Stimulated activated CD8-positive, alpha-beta memory T cell treated with anti-CD3 and anti-CD28 coated beads, Interleukin-15, amount 100 ng/mL, for 1 hour (primary cell): ENCODE data around the gene PRRG2.
"Not testable (repeated sequence)": the region's sequence is repeated elsewhere in the genome, so short reads cannot be mapped to it uniquely, and the experiment has no call there.

Source experiments
- DNase-seq: peaks from one replicate; pipeline ENCODE4 v3.0.0-alpha.2; 2020; ENCODE audit warnings: low read depth

Gene PRRG2

DNA sequence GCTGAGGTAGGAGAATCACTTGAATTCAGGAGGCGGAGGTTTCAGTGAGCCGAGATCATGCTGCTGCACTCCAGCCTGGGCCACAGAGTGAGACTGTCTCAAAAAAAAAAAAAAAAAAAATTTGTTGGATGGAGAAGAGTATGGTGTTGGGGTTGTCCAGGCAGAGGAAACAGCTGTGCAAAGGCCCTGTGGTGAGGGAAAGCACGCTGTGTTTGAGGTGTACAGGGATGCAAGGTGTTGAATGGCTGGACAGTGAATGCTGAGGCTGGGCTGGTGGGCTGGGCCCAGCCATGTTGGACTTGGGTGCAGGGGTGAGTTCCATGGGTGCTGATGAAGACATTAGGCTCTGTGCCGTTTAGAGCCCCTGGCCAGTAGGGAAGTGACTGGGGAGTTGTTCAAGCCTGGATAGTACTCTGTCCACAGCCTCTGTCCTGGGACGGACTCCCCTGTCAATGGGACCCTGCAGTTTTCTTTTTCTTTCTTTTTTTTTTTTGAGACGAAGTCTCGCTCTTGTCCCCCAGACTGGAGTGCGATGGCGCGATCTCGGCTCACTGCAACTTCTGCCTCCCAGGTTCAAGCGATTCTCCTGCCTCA, 28.5 kb downstream of the PRRG2 start:
- DNase-seq = no peak

DNA sequence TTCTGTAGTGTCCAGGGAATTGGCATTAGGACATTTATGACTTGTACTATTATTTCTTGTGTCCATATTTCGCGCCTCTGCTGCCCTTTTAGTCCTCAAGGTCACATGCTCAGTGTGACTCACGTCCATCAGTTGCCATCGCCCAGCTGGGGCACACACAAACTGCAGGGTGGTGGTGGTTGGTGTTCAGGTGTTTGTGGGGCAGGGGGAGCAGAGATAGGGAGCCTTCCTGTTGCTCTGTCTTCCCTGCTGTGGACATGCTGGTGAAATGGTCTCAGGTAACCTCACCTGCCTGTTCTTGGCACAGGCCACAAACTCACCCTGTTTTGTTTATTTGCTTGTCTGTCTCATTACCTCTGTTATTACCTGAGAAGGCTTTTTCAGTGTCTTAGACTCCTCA, 32.3 kb downstream of the PRRG2 start:
- no peak for DNase-seq

DNA sequence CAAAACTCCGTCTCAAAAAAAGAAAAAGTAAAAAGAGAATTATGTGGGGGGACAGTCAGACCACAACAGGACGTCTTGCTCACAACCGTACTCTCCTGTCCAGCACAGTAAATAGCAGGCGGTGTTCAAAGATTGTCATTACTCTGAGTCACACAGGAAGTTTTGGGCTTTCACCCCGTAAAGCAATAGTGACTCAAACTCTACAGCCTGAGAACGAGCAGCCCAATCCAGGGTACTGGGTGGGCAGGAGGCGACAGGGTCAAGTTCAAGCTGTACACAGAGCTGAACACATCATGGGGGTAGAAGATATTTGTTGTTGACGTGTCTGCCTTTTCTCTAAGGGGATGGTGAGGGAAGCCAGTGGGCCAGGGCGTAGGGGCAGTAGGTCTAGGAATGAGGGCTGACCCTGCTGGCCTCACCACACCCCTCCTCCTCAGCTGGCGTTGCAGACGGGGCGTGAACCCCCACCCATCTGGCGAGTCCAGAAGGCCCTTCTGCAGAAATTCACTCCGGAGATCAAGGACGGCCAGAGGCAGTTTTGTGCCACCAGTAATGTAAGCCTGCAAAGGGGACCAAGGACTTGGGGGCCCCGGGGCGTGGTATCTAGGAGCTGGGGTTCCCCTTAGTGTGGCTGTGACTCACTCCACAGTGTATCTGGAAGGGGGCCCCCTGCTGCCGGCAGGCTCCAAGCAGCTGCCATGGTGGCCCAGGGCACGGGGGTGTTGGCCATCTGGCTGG, 33.1 kb downstream of the PRRG2 start:
- DNase-seq = no peak

DNA sequence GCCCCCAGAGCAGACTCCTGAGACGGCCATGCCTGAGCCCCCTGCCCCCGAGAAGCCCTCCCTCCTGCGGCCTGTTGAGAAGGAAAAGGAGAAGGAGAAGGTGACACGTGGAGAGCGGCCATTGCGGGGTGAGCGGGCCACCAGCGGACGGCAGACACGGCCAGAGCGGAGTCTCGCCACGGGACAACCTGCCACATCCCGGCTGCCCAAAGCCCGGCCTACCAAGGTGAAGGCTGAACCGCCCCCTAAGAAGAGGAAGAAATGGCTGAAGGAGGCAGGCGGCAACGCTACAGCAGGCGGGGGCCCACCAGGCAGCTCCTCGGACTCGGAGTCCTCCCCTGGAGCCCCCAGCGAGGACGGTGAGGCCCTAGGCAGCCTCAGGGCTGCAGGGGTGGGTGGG, 34.7 kb downstream of the PRRG2 start:
- no peak for DNase-seq

DNA sequence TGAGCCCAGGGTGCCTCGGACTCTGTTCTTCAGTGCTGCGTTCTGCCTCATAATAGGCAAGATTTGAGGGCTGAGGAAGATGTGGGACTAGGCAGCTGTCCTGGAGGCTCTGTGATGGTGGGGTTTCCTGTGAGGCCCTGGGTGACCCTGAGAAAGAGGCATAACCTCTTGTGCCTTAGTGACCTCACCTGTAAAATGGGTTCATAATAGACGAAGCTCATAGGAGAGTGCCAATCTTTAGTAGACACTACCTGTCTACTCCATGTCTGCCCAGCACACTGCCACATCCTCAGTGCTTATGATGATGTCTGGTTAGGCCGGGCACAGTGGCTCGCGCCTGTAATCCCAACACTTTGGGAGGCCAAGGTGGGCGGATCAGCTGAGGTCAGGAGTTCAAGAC, 35.4 kb downstream of the PRRG2 start:
- no peak for DNase-seq

DNA sequence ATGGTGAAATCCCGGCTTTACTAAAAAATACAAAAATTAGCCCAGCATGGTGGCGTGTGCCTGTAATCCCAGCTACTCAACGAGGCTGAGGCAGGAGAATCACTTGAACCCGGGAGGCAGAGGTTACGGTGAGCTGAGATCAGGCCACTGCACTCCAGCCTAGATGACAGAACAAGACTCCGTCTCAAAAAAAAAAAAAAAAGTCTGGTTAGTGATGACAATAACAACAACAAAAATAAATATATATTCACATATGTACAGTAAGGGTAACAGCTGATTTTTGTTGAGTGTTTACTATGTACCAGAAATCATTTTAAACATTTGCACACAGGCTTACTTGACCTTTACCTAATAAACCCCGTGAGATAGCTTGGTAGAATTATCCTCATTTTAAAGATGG, 35.8 kb downstream of the PRRG2 start:
- no peak for DNase-seq

DNA sequence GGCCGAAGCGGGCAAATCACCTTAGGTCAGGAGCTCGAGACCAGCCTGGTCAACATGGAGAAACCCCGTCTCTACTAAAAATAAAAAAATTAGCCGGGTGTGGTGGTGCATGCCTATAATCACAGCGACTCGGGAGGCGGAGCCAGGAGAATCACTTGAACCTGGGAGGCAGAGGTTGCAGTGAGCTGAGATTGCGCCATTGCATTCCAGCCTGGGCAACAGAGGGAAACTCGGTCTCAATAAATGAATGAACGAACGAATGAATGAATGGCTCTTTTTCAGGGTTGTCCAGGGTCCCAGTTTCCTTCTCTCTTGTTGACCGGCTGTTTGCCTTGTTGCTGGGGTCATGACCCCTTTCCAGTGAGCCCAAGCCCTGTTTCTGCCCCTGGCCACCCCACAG, 36.7 kb downstream of the PRRG2 start:
- DNase-seq = not testable (repeated sequence)

DNA sequence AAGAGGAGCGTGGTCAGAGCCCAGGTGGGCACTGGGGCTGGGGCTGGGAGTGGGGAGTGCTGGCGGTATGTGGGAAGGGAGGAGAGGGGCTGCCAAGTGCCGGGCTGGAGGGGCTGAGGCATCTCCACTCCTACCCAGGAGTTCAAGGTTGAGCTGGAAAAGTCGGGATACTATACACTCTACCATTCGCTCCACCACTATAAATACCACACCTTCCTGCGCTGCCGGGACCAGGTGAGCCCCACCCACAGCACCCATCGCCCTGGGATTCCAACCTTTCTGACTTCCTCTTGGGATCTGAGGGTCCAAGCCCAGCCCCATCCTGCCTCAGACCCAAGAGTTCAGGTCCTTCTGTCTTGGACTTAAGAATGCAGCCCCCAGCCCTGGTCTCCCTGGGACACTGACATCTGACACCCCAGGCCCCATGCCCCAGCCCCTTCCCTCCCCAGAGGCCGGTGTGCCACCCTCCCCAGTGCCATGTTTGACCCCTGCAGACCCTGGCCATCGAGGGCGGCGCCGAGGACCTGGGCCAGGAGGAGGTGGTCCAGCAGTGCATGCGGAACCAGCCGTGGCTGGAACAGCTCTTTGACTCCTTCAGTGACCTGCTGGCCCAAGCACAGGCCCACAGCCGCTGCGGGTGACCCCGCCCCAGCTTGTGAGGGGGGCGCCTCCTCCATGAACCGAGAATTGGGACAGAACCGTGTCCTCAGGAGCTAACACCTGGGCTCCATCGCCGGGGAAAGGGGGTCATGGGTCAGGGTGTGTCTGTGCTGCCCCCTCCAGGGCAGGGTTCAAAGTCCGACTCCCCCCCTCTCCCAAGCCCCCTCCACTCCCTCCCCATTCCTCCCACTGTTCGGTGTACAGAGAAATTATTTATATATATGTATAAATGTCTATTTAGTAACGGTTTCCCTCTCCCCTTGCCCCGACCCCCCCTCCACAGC, 44.1 kb downstream of the PRRG2 start:
- DNase-seq = no peak

DNA sequence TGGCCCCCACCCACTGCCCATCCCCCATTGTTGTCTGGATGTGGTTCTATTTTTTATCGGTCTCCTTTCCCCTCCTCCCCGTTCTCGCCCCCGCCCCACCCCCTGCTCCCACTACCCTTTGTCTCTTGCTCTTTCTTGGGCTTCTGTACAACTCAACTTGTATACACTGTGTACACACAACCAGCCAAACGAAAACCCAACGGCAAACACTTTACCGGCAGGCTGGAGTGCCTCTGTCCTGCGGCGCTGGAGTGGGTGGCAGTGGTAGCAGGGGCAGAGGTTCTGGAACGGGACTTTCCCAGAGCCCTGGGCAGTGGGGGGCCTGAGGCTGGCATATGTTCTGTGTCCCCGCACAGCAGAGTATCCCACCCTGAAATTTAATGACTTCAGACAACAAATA, 45.1 kb downstream of the PRRG2 start:
- DNase-seq = no peak

DNA sequence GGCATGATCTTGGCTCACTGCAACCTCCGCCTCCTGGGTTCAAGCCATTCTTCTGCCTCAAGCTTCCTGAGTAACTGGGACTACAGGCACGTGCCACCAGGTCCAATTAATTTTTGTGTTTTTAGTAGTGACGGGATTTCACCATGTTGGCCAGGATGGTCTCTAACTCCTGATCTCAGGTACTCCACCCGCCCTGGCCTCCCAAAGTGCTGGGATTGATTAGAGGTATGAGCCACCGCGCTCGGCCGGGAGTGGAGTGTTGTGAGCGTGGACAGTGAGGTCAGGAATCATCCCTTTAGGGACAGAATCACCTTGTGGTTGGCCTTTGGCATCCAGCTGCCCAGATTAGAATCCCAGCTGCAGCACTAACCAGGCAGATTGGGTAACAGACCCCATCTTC, 48.5 kb downstream of the PRRG2 start:
- DNase-seq = no peak

DNA sequence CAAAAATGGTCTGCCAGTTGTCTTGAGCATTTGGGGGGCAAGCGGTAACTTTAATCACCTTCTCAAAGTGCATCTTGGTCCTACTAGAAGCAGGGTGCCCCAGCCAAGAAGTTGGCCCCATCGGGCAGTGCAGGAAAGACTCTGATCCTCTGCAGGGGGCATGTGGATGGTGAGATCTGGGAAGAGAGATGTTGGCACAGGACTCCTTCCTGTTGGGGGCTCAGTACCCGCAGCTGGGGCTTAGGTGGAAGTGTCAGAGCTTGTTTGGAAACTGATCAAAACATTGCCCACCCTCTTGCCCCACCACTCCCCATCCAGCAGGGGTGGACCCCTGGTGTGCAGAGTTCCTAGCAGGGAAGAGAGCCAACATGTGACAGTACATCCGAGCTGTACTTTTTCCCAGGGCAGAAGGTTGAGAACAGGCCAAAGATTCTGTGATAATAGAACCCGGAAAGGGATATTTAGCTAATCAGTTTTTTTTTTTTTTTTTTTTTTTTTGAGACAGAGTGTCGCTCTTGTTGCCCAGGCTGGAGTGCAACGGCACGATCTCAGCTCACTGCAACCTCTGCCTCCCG, 50.0 kb downstream of the PRRG2 start:
- DNase-seq = no peak

DNA sequence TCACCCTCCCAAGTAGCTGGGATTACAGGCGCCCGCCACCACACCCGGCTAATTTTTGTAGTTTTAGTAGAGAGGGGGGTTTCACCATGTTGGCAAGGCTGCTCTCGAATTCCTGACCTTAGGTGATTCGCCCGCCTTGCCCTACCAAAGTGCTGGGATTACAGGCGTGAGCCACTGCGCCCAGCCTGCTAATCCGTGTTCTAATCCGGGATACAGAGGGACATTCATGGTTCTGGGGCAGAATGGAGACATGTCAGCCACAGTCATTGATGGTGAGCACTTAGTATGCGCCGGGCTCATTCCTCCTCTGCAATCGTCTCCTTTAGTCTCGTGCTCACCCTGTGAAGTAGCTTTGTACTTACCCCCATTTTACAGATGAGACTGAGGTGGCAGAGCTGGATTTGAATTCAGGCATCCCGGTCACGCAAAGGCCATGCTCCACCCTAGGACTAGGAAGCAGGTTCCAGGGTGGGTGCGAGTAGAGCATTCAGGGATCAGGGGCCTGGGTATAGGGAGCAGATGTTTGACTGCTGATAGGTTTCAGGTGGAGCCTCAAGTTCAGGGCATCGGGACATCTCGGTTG, 50.6 kb downstream of the PRRG2 start:
- no peak for DNase-seq

DNA sequence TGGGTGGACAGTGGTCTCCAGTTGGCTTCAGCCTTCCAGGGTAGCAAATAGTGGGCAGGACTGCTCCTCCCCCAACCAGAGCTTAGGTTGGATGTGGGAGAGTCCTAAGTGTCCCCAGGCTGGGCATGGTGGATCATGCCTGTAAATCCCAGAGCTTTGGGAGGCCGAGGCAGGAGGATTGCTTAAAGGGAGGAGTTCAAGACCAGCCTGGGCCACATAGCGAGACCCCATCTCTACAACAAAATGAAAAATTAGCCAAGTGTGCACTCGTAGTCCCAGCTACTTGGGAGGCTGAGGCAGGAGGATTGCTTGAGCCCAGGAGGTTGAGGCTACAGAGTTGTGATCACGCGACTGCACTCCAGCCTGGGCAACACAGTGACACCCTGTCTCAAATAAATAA, 51.5 kb downstream of the PRRG2 start:
- DNase-seq = no peak

DNA sequence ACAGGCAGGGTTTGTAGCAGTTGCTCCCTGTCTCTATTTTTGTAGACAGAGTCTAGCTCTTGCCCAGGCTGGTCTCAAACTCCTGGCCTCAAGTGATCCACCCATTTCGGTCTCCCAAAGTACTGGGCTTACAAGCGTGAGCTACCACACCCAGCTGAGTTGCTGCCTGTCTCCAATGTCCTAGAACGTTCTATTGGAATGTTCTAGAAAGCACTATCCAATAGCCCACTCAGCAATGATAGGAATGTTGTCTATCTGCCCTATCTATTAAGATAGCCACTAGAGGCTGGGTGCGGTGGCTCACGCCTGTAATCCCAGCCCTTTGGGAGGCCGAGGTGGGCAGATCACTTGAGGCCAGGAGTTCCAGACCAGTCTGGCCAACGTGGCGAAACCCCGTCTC, 52.2 kb downstream of the PRRG2 start:
- DNase-seq = not testable (repeated sequence)

DNA sequence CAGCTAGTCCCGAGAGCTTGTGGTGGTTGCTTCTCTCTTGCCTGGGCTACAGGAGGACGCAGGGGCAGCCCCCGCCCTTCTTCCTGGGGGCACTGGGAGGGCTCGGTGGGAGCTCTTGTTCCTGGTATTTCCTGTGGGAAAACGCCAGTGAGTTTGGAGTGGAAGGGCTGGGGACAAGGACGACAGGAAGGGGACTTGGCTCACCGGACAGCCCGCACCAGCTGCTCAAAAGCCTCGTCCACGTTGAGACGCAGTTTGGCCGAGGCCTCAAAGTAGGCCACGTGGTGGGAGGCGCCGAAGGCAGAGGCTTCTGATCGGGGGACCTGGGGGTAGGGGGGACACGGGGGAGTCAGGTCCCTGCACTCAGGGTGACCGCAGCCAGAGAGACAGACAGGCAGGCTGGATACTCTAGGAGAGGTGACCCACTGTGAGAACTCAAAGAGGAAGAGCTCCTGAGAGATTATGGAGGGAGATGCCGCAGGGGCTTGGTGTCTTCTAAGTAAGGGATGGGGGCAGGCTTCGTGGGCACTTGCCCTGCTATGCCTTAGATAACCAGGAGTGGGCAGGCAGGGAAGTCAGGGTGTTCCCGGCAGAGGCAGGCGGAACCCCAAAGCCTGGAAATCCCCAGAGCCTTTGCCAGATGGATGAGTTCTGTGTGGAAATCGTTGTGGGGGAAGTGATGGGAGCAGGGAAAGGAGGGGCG, 54.6 kb downstream of the PRRG2 start:
- DNase-seq = no peak

DNA sequence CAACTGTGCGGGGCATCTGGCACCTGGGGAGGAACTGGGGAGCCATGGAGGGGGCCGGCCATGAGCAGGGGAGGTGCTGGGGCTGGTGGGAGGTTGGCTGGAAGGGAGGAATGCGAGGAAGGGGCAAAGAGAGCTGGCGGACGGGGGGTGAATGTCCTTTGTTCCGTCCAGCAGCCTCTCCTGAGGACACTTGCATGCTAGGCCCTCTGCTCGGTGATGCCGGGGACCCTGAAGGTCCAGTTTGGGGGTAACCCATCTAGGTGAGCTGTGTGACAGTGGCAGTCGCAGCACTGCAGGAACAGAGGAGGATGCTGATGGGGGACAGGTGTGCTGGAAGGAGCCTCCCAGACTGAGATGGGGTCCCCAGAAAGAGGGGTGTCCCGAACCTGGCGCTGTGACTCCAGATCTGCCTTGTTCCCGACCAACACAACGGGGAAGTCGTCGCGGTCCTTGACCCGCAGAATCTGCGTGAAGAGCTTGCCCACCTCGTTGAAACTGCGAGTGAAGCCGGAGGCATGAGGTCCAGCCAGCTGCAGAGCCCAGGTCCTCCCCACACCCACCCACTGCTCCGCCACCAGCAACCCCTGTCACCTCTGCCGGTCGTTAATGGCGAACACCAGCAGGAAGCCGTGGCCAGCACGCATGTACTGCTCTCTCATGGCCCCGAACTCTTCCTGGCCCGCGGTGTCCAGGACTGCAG, 55.3 kb downstream of the PRRG2 start:
- no peak for DNase-seq

DNA sequence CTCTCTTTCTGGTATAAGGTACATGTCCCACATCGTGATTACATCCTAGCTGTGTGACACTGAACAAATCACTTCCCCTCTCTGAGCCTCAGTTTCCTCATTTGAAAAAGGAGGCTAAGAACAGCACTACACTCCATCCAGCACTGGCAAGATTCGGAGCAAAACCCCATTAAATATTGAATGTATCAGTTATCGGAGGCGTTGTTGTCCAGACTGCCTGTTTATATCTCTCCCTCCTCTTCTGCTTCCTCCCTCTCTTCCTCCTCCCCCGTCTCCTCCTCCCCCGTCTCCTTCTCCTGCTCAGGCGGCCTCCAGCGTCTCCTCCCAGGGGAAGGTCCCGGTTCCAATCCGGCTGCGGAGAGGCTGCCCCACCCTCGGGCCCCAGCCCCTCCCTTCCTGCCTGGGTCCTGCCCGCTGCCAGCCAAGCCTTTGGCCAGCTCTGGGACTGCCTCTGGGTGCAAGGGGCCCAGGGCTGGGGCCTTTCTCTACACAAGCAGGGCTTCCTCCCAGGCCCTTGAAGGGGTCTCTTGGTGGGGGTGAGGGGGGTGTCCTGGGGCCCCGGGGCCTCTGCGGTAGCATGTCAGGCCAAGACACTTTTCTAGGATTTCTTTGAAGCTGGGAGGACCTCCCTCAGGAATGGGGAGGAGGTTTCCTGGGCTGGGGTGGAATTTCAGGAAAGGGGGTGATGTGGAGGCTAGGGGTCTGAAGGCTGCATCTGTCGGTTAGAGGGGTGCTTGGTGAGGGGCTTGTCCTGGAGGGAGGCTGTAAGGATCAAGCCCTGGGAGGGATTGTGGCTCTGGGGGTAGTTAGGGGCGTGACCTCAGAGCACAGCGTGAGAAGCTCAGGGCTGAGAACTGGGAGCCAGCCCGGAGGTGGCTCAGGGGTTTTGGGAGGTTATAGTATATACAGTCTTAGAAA, 57.0 kb downstream of the PRRG2 start:
- no peak for DNase-seq

DNA sequence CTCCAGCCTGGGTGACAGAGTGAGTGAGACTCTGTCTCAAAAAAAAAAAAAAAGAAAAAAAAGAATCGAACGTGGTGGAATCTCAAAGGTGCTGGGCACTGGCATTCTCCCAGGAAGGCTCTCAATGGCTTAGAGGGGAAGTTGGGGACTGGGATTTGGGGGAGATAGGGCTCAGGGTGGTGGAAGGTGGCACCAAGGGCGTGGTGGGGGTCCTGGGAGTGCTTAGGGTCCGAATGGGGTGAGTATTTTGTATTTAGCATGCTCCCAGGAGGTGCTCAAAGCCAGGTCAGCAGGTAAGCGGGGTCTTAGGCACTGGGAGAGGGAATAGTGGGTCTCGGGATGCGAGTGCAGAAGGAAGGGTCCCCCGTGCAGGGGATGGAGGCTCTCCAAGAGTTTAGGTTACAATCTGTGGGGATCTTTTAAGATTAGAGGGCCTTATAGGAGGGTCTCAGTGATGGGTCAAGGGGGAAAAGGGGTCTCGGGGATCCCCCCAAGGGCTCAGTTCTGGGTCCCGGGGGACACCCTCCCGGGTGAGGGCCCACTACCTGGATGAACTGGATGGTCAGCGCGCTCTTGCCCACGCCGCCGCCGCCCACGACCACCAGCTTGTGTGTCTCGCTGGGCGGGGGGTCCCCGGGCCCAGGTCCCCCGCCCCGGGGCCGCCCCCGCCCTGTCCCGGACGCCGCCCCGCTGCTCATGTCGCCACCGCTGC, 58.4 kb downstream of the PRRG2 start:
- DNase-seq = no peak
